Measurements from ENCODE around the gene EPAS1. TPM values are rescaled to one million over a fixed set of nuclear protein-coding genes. Genes with fewer than 3 reads are reported as not detected.

The EPAS1 gene
- total RNA-seq, 1 experiment from 2014 or later = 43.2 TPM

DNA sequence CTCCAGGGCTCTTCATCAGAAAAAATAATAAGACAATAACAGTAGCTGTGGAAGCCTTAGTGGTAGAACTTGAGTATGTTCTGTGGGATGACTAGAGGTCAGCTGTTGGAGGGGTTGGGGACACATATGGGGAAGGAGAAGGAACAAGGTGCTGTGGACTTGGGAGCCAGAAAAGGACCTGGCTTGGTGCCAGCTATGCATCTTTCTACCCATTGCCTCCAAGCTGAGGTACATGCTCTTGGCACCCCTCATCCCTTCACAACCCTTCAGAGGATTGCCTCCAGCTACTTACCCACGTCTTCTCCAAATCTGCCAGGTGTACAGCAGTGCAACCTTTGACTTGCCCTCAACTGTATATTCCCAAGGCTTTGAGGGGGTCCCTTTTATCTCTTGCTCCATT, 15.3 kb upstream of the EPAS1 start:
- H3K4me3 ChIP-seq (ENCODE audit: low read length) = no peak overlapping the region
- ChIA-PET POLR2A (ENCODE audit: unreplicated experiment) (interaction anchor here (0.7 kb wide), 1 partner anchor 132 kb away, joined by 3 read pairs; no protein-coding TSS in a partner anchor), CTCF (no interaction called here)
- H3K27ac ChIP-seq (ENCODE audit: low read length) = no peak overlapping the region
- no peak overlapping the region for H2AFZ ChIP-seq (ENCODE audit: low read length)
- no peaks in the 10 kb centered on the region; the same call in 1 of the 2 replicates for H3K9me2 ChIP-seq (replicated peaks; ENCODE audit: low read length)
- no peaks in the 10 kb centered on the region for H3F3A ChIP-seq (ENCODE audit: low read length, unreplicated experiment)
- no peak for DNase-seq
- no peaks in the 10 kb centered on the region for H3K36me3 ChIP-seq (ENCODE audit: low read depth, low read length)
- TF ChIP-seq EZH2 (IDR thresholded peaks at IDR 0.05; ENCODE audit: low read length, unreplicated experiment) (no peak), CTCF (conservative IDR thresholded peaks at IDR 0.05; ENCODE audit: low read depth, low read length) (no peak)
- intact Hi-C loops (cut with micrococcal nuclease) = no loop called here
- no peak for ATAC-seq
- no TSS peak for BruUV-seq (replicated peaks)
- H4K20me1 ChIP-seq (ENCODE audit: low read length) = no peaks in the 10 kb centered on the region
- H3K4me1 ChIP-seq (ENCODE audit: insufficient read depth, low read length) = peaks cover 7% of the 10 kb centered on the region
- H3K9me3 ChIP-seq (ENCODE audit: low read length) = no peaks in the 10 kb centered on the region
- H3K27me3 ChIP-seq (ENCODE audit: low read length) = no peaks in the 10 kb centered on the region
- no peak overlapping the region for H3K4me2 ChIP-seq (ENCODE audit: low read length)
- no peak overlapping the region for H3K9ac ChIP-seq (ENCODE audit: low read length)
- H3K79me2 ChIP-seq (ENCODE audit: low read length) = no peaks in the 10 kb centered on the region

- intact Hi-C loops (cut with micrococcal nuclease) = no loop called here
- Histone ChIP-seq H3K4me2 (ENCODE audit: low read length) (no peak overlapping the region), H3K27me3 (ENCODE audit: low read length) (no peaks in the 10 kb centered on the region), H4K20me1 (ENCODE audit: low read length) (no peaks in the 10 kb centered on the region), H3K27ac (ENCODE audit: low read length) (no peak overlapping the region), H3K9me3 (ENCODE audit: low read length) (no peaks in the 10 kb centered on the region), H3F3A (ENCODE audit: low read length, unreplicated experiment) (no peaks in the 10 kb centered on the region), H3K4me1 (ENCODE audit: insufficient read depth, low read length) (peaks cover 13% of the 10 kb centered on the region), H2AFZ (ENCODE audit: low read length) (no peak overlapping the region), H3K79me2 (ENCODE audit: low read length) (no peaks in the 10 kb centered on the region), H3K4me3 (ENCODE audit: low read length) (no peak overlapping the region), H3K36me3 (ENCODE audit: low read depth, low read length) (no peaks in the 10 kb centered on the region), H3K9ac (ENCODE audit: low read length) (no peak overlapping the region), H3K9me2 (replicated peaks; ENCODE audit: low read length) (no peaks in the 10 kb centered on the region; the same call in 1 of the 2 replicates)
- ATAC-seq (no peak), DNase-seq (no peak)
- POLR2A ChIA-PET (ENCODE audit: unreplicated experiment) = no interaction called here
- CTCF ChIA-PET = no interaction called here
- TF ChIP-seq EZH2 (IDR thresholded peaks at IDR 0.05; ENCODE audit: low read length, unreplicated experiment) (no peak), CTCF (conservative IDR thresholded peaks at IDR 0.05; ENCODE audit: low read depth, low read length) (no peak), EZH2phosphoT487 (IDR thresholded peaks at IDR 0.05; ENCODE audit: borderline replicate concordance, low read length) (no peak)
- BruUV-seq (replicated peaks) = no TSS peak
Measured at GRCh38 chr2:46283693-46284092, 13.5 kb upstream of the EPAS1 start.

- Histone ChIP-seq H3F3A (ENCODE audit: low read length, unreplicated experiment) (no peaks in the 10 kb centered on the region), H3K36me3 (ENCODE audit: low read depth, low read length) (no peaks in the 10 kb centered on the region), H3K9me3 (ENCODE audit: low read length) (no peaks in the 10 kb centered on the region), H3K4me1 (ENCODE audit: insufficient read depth, low read length) (peaks cover 13% of the 10 kb centered on the region), H3K4me3 (ENCODE audit: low read length) (no peak overlapping the region), H4K20me1 (ENCODE audit: low read length) (no peaks in the 10 kb centered on the region), H3K27ac (ENCODE audit: low read length) (no peak overlapping the region), H3K9me2 (replicated peaks; ENCODE audit: low read length) (no peaks in the 10 kb centered on the region; the same call in 1 of the 2 replicates), H2AFZ (ENCODE audit: low read length) (no peak overlapping the region), H3K9ac (ENCODE audit: low read length) (no peak overlapping the region), H3K4me2 (ENCODE audit: low read length) (no peak overlapping the region), H3K79me2 (ENCODE audit: low read length) (no peaks in the 10 kb centered on the region), H3K27me3 (ENCODE audit: low read length) (no peaks in the 10 kb centered on the region)
- intact Hi-C loops (cut with micrococcal nuclease) = no loop called here
- CTCF ChIA-PET = no interaction called here
- no TSS peak for BruUV-seq (replicated peaks)
- ATAC-seq (no peak), DNase-seq (no peak)
- no peak for TF ChIP-seq EZH2 (IDR thresholded peaks at IDR 0.05; ENCODE audit: low read length, unreplicated experiment)
- POLR2A ChIA-PET (ENCODE audit: unreplicated experiment) = no interaction called here
Measured at GRCh38 chr2:46284260-46284659, 12.9 kb upstream of the EPAS1 start.
